MM.1S (cell line): ENCODE results near the gene WDR13.

Experiments
- EZH2 ChIP-seq: fragments of 300-600 bp; sonication (generic); optimal IDR thresholded peaks from 2 replicates; pipeline ENCODE3; 2017; ENCODE audit warnings: low read depth, mild to moderate bottlenecking, antibody characterized with exemption, low read length, mixed read lengths
- EZH2phosphoT487 ChIP-seq: fragments of 300-600 bp; sonication (generic); IDR thresholded peaks from 2 replicates; pipeline ENCODE4 v1.6.1; 2018; ENCODE audit warnings: antibody characterized with exemption, low read length
- TF ChIP-seq, protein P1 (sequence below): fragments of 300-600 bp; sonication (generic); IDR thresholded peaks from 2 replicates; pipeline ENCODE4 v1.5.1; 2016; ENCODE audit warnings: antibody characterized with exemption, low read length, mixed read lengths

DNA sequence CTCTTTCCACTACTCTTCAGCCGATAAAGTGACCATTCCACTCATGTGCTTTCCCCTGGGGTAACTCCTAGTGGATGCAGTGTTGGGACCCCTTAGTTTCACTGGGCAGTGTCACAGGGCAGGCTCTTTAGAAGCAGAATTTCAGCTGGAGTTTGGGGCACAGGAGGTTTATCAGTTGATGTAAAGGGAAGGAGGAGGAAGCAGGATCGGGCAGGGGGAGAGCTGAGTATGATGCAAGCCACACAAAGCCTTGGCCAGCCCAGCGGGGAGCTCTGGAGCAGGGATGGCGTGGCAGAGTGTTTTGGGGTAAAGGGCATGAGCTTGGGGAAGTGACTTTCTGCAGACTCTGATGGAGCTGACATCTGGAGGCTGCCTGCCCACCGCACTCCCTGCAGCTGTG is 19.3 kb downstream of the WDR13 start:
- TF ChIP-seq, protein P1, sequence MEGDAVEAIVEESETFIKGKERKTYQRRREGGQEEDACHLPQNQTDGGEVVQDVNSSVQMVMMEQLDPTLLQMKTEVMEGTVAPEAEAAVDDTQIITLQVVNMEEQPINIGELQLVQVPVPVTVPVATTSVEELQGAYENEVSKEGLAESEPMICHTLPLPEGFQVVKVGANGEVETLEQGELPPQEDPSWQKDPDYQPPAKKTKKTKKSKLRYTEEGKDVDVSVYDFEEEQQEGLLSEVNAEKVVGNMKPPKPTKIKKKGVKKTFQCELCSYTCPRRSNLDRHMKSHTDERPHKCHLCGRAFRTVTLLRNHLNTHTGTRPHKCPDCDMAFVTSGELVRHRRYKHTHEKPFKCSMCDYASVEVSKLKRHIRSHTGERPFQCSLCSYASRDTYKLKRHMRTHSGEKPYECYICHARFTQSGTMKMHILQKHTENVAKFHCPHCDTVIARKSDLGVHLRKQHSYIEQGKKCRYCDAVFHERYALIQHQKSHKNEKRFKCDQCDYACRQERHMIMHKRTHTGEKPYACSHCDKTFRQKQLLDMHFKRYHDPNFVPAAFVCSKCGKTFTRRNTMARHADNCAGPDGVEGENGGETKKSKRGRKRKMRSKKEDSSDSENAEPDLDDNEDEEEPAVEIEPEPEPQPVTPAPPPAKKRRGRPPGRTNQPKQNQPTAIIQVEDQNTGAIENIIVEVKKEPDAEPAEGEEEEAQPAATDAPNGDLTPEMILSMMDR = no peak
- TF ChIP-seq EZH2 (no peak), EZH2phosphoT487 (no peak)
